AG10803 (cell line): ENCODE measurements around the gene ITSN1.

Experiments
- DNase-seq: peaks from one replicate; pipeline ENCODE4 v3.0.0; 2010; ENCODE audit warnings: low read depth
- H3K4me3 ChIP-seq: 2 replicates; pipeline ENCODE4 v1.5.1; 2011; ENCODE audit warnings: mild to moderate bottlenecking, low read length, control low read depth
- CTCF ChIP-seq: conservative IDR thresholded peaks from 2 replicates; pipeline ENCODE4 v1.5.1; 2011; ENCODE audit warnings: mild to moderate bottlenecking, low read length, control low read depth, inconsistent platforms

Gene ITSN1

GRCh38 chr21:33680870-33681269 is 38.6 kb downstream of the ITSN1 start:
- DNase-seq, result no peak
- TF ChIP-seq CTCF, result no peak
- no peak overlapping the region for H3K4me3 ChIP-seq

GRCh38 chr21:33682992-33683627 is 40.8 kb downstream of the ITSN1 start:
- peak; percentile 91 for DNase-seq
- TF ChIP-seq CTCF, result no peak
- no peak overlapping the region for H3K4me3 ChIP-seq

- no peak overlapping the region for H3K4me3 ChIP-seq
- no peak for TF ChIP-seq CTCF
- DNase-seq, result no peak
Observed at GRCh38 chr21:33684068-33684467, 41.8 kb downstream of the ITSN1 start.

GRCh38 chr21:33684923-33685560 is 42.7 kb downstream of the ITSN1 start:
- no peak for TF ChIP-seq CTCF
- DNase-seq, result no peak
- H3K4me3 ChIP-seq, result no peak overlapping the region

GRCh38 chr21:33685613-33686197 is 43.4 kb downstream of the ITSN1 start:
- no peak overlapping the region for H3K4me3 ChIP-seq
- peak; percentile 95 for DNase-seq
- no peak for TF ChIP-seq CTCF

GRCh38 chr21:33686386-33686785 is 44.1 kb downstream of the ITSN1 start:
- DNase-seq, result no peak
- H3K4me3 ChIP-seq, result no peak overlapping the region
- no peak for TF ChIP-seq CTCF

- DNase-seq, result no peak
- H3K4me3 ChIP-seq, result no peak overlapping the region
- no peak for TF ChIP-seq CTCF
Observed at GRCh38 chr21:33687634-33688033, 45.3 kb downstream of the ITSN1 start.
